GM19035 (cell line): ENCODE data around the gene NUP43.
"Not testable (repeated sequence)": the region's sequence is repeated elsewhere in the genome, so short reads cannot be mapped to it uniquely, and the experiment has no call there.

Source experiments
- ATAC-seq: cut with Tn5 transposase; IDR thresholded peaks from one replicate; pipeline ENCODE4 v1.9.1; 2021; ENCODE audit not compliant: unreplicated experiment

The NUP43 gene

GRCh38 chr6:149698175-149698574 lies 48.2 kb downstream of the NUP43 start:
- ATAC-seq: no peak

- no peak for ATAC-seq
Observed at GRCh38 chr6:149696901-149697300, 49.4 kb downstream of the NUP43 start.

GRCh38 chr6:149694921-149695320 lies 51.4 kb downstream of the NUP43 start:
- ATAC-seq: no peak

- ATAC-seq: no peak
Observed at GRCh38 chr6:149691201-149691600, 55.1 kb downstream of the NUP43 start.

GRCh38 chr6:149686230-149686629 lies 60.1 kb downstream of the NUP43 start:
- ATAC-seq: no peak

GRCh38 chr6:149683256-149683859 lies 63.0 kb downstream of the NUP43 start:
- ATAC-seq: no peak

GRCh38 chr6:149681845-149682244 lies 64.5 kb downstream of the NUP43 start:
- ATAC-seq: not testable (repeated sequence)

GRCh38 chr6:149681209-149681608 lies 65.1 kb downstream of the NUP43 start:
- no peak for ATAC-seq

- no peak for ATAC-seq
Observed at GRCh38 chr6:149680503-149680902, 65.8 kb downstream of the NUP43 start.
